HCT116 (cell line): ENCODE data around the gene SKI. TPM values are rescaled to one million over a fixed set of nuclear protein-coding genes. Genes with fewer than 3 reads are reported as not detected.

Source experiments
- ATAC-seq: fragments of 200-7000 bp; cut with Tn5 transposase; 2 replicates; pipeline ENCODE4 v1.9.1; 2020; ENCODE audit warnings: mild to moderate bottlenecking, moderate library complexity
- BruUV-seq: library from RNA; stranded (reverse); fragments of 400-500 nt; replicated peaks from 2 replicates; lab custom pipeline; 2021; lab: Mats Ljungman, UMichigan
- CTCF ChIA-PET: fragments of 300-600 bp; sonication (Branson Sonifier 250); formaldehyde crosslinking; loops from one replicate; lab custom pipeline; 2021; ENCODE audit warnings: antibody characterized with exemption; lab: Charles Lee
- POLR2A ChIA-PET: fragments of 300-600, 350-600 bp; sonication (Branson Sonifier 250); formaldehyde crosslinking; loops from one replicate; lab custom pipeline; 2021; ENCODE audit warnings: antibody characterized with exemption; lab: Charles Lee
- RAD21 ChIA-PET, 2 experiments: fragments of 300-600 bp; sonication (Branson Sonifier 250); formaldehyde crosslinking; loops; one replicate each; lab custom pipeline; 2023; ENCODE audit warnings: low total read pairs in 2 of 2; ENCODE audit not compliant: uncharacterized antibody in 2 of 2, unreplicated experiment in 2 of 2, low non-redundant PET in 1 of 2; lab: Charles Lee
- DNase-seq: peaks from one replicate; pipeline ENCODE4 v3.0.0-alpha.2; 2010; ENCODE audit warnings: low read depth, low spot score
- H2AFZ ChIP-seq: fragments of 200-600 bp; shearing (Covaris generic), sonication (generic); 2 replicates; pipeline ENCODE4 v1.6.1; 2017; ENCODE audit warnings: low read depth, mixed run types, mixed read lengths, antibody characterized with exemption, low read length; ENCODE audit not compliant: poor library complexity, severe bottlenecking
- H3K27ac ChIP-seq: 2 replicates; pipeline ENCODE4 v1.5.1; 2012; ENCODE audit warnings: low read depth, low read length
- H3K27me3 ChIP-seq: fragments of 200-600 bp; sonication (generic); 2 replicates; pipeline ENCODE4 v1.6.1; 2016; ENCODE audit warnings: mixed run types, low read length, mixed read lengths; ENCODE audit not compliant: insufficient read depth
- H3K36me3 ChIP-seq, 2 experiments: fragments of 200-500 bp in 1 of 2; fragments of 200-600 bp in 1 of 2; sonication (Bioruptor generic) in 1 of 2; sonication (generic) in 1 of 2; 2 replicates each; pipeline versions ENCODE4 v1.5.1 to v1.6.1; 2014 to 2016; ENCODE audit warnings: low read length in 2 of 2, inconsistent platforms in 1 of 2, mixed read lengths in 1 of 2, mixed run types in 1 of 2; ENCODE audit not compliant: insufficient read depth in 2 of 2, control insufficient read depth in 1 of 2
- H3K4me1 ChIP-seq, 2 experiments: fragments of 200-600 bp in 1 of 2; sonication (generic) in 1 of 2; 2 replicates each; pipeline versions ENCODE4 v1.5.1 to v1.6.1; 2012 to 2017; ENCODE audit warnings: low read length in 2 of 2, inconsistent platforms in 1 of 2, mild to moderate bottlenecking in 1 of 2, mixed read lengths in 1 of 2, mixed run types in 1 of 2, moderate library complexity in 1 of 2; ENCODE audit not compliant: insufficient read depth in 2 of 2, control insufficient read depth in 1 of 2
- H3K4me2 ChIP-seq: fragments of 200-600 bp; sonication (generic); 2 replicates; pipeline ENCODE4 v1.6.1; 2017; ENCODE audit warnings: mixed run types, low read length, mixed read lengths
- H3K4me3 ChIP-seq, 2 experiments: fragments of 200-600 bp in 1 of 2; sonication (generic) in 1 of 2; replicated peaks in 1 of 2; 2 replicates each; pipeline ENCODE4 v1.5.1; 2011 to 2016; ENCODE audit warnings: low read length in 2 of 2, control low read depth in 1 of 2, low read depth in 1 of 2, mild to moderate bottlenecking in 1 of 2, mixed read lengths in 1 of 2, mixed run types in 1 of 2
- H3K79me2 ChIP-seq: fragments of 200-600 bp; sonication (generic); 2 replicates; pipeline ENCODE4 v1.6.1; 2017; ENCODE audit warnings: mild to moderate bottlenecking, mixed run types, low read length, moderate library complexity, mixed read lengths; ENCODE audit not compliant: insufficient read depth
- H3K9ac ChIP-seq: fragments of 200-600 bp; sonication (generic); 2 replicates; pipeline ENCODE4 v1.6.1; 2016; ENCODE audit warnings: low read length, mixed read lengths
- H3K9me2 ChIP-seq: fragments of 200-600 bp; sonication (generic), shearing (Covaris generic); 2 replicates; pipeline ENCODE4 v1.6.1; 2017; ENCODE audit warnings: mixed run types, mild to moderate bottlenecking, moderate library complexity; ENCODE audit not compliant: insufficient read depth
- H3K9me3 ChIP-seq, 2 experiments: fragments of 200-500 bp in 1 of 2; fragments of 200-600 bp in 1 of 2; sonication (Bioruptor generic) in 1 of 2; sonication (generic) in 1 of 2; 2 replicates each; pipeline ENCODE4 v1.6.1; 2014 to 2017; ENCODE audit warnings: low read length in 2 of 2, mixed read lengths in 2 of 2, inconsistent platforms in 1 of 2, low read depth in 1 of 2, mild to moderate bottlenecking in 1 of 2, mixed run types in 1 of 2, moderate library complexity in 1 of 2; ENCODE audit not compliant: control insufficient read depth in 1 of 2, insufficient read depth in 1 of 2
- H4K20me1 ChIP-seq: fragments of 200-600 bp; sonication (generic), shearing (Covaris generic); 2 replicates; pipeline ENCODE4 v1.6.1; 2017; ENCODE audit warnings: mixed run types, mild to moderate bottlenecking, moderate library complexity; ENCODE audit not compliant: insufficient read depth
- ATF3 ChIP-seq: IDR thresholded peaks from 2 replicates; pipeline ENCODE4 v1.6.1; 2012
- CTCF ChIP-seq, 3 experiments: fragments of 200-600 bp in 1 of 3; sonication (generic) in 1 of 3; IDR thresholded peaks in 2 of 3; conservative IDR thresholded peaks in 1 of 3; 2 replicates each; pipeline ENCODE4 v1.5.1; 2012 to 2017; ENCODE audit warnings: low read depth in 2 of 3, low read length in 2 of 3, antibody characterized with exemption in 1 of 3, borderline replicate concordance in 1 of 3, control low read depth in 1 of 3, mild to moderate bottlenecking in 1 of 3, mixed read lengths in 1 of 3, mixed run types in 1 of 3, moderate library complexity in 1 of 3; ENCODE audit not compliant: insufficient read depth in 1 of 3
- FOSL1 ChIP-seq: IDR thresholded peaks from 2 replicates; pipeline ENCODE4 v1.6.1; 2012; ENCODE audit warnings: low read depth
- POLR2A ChIP-seq: IDR thresholded peaks from 2 replicates; pipeline ENCODE4 v1.7.0; 2011; ENCODE audit warnings: borderline replicate concordance; ENCODE audit not compliant: insufficient read depth, insufficient read length; ENCODE audit errors: extremely low read depth
- REST ChIP-seq: IDR thresholded peaks from 2 replicates; pipeline ENCODE4 v1.6.1; 2012; ENCODE audit warnings: low read depth
- SIN3A ChIP-seq: IDR thresholded peaks from 2 replicates; pipeline ENCODE4 v1.6.1; 2012; ENCODE audit warnings: low read depth
- SRF ChIP-seq: IDR thresholded peaks from 2 replicates; pipeline ENCODE4 v1.6.1; 2012; ENCODE audit warnings: low read depth
- ZBTB33 ChIP-seq: IDR thresholded peaks from 2 replicates; pipeline ENCODE4 v1.6.1; 2011; ENCODE audit warnings: mild to moderate bottlenecking, low read length, moderate library complexity; ENCODE audit not compliant: insufficient replicate concordance; ENCODE audit errors: extremely low read depth
- ZFX ChIP-seq: fragments of 450-650 bp; IDR thresholded peaks from 2 replicates; pipeline ENCODE4 v1.6.1; 2017
- intact Hi-C: fragments of 100-400 bp; cut with micrococcal nuclease; formaldehyde crosslinking; loops from 2 replicates; pipeline ENCODE4 v1.10.0; 2022
- total RNA-seq: library from RNA; stranded (reverse); gene quantifications from one replicate; pipeline ENCODE4 v1.2.1, GENCODE V29; 2021; ENCODE audit not compliant: unreplicated experiment

SKI gene
- total RNA-seq, 1 experiment from 2014 or later: 56.2 TPM

GRCh38 chr1:2299131-2299627 is 71.1 kb downstream of the SKI start:
- ATAC-seq: no peak; the same call in 1 of the 2 replicates
- ChIA-PET CTCF (no interaction called here), POLR2A (no interaction called here), RAD21 (no interaction called here)
- Histone ChIP-seq H4K20me1 (no peaks in the 10 kb centered on the region), H3K27ac (no peak overlapping the region), H3K36me3 (peaks cover 3 to 5% of the 10 kb centered on the region in 2 experiments; a peak in 1 of 4 replicates), H3K9me3 (no peaks in the 10 kb centered on the region), H3K4me2 (no peak overlapping the region), H3K9me2 (no peaks in the 10 kb centered on the region), H2AFZ (no peak overlapping the region), H3K4me1 (no peaks in the 10 kb centered on the region), H3K27me3 (no peaks in the 10 kb centered on the region), H3K4me3 (no peak overlapping the region), H3K79me2 (peaks cover 85% of the 10 kb centered on the region), H3K9ac (no peak overlapping the region)
- no TSS peak for BruUV-seq
- no peak for DNase-seq
- intact Hi-C loops: no loop called here
- TF ChIP-seq POLR2A (no peak), CTCF (IDR thresholded peaks at IDR 0.05 in 2 of 3, conservative IDR thresholded peaks at IDR 0.05 in 1 of 3; ENCODE audit: borderline replicate concordance in 1 of 3, insufficient read depth in 1 of 3, low read depth in 2 of 3, low read length in 2 of 3) (no peak), ZFX (no peak), ATF3 (no peak), FOSL1 (no peak), REST (no peak), ZBTB33 (no peak), SIN3A (no peak), SRF (no peak)
